Chondrocyte (in vitro differentiated cells): ENCODE results near the gene MPLKIP. TPM values are rescaled to one million over a fixed set of nuclear protein-coding genes. Genes with fewer than 3 reads are reported as not detected.

Experiments used
- DNase-seq: peaks from one replicate; pipeline ENCODE4 v3.0.0; 2021; ENCODE audit warnings: mixed read lengths, low spot score
- H3K27ac Mint-ChIP-seq: one replicate; pipeline ENCODE4 v1.8.0; 2021; ENCODE audit warnings: mild to moderate bottlenecking, moderate library complexity, mixed read lengths; ENCODE audit not compliant: unreplicated experiment
- H3K27me3 Mint-ChIP-seq: 2 replicates; pipeline ENCODE4 v1.8.0; 2021; ENCODE audit warnings: low read depth, mixed read lengths
- H3K36me3 Mint-ChIP-seq: 2 replicates; pipeline ENCODE4 v1.8.0; 2021; ENCODE audit warnings: low read depth, mixed read lengths
- H3K4me1 Mint-ChIP-seq: 2 replicates; pipeline ENCODE4 v1.8.0; 2021; ENCODE audit warnings: low read depth, mild to moderate bottlenecking, mixed read lengths
- H3K4me3 Mint-ChIP-seq: one replicate; pipeline ENCODE4 v1.8.0; 2021; ENCODE audit warnings: mild to moderate bottlenecking, moderate library complexity, mixed read lengths; ENCODE audit not compliant: unreplicated experiment
- H3K9me3 Mint-ChIP-seq: 2 replicates; pipeline ENCODE4 v1.8.0; 2021; ENCODE audit warnings: low read depth, mixed read lengths
- total RNA-seq: library from RNA; stranded (reverse); gene quantifications from 3 replicates; pipeline ENCODE4 v1.2.1, GENCODE V29; 2021
- TF ChIP-seq, protein P1 (sequence below): fragments of 200-600 bp; sonication (generic); IDR thresholded peaks from 2 replicates; pipeline ENCODE4 v1.5.0; 2021; ENCODE audit warnings: antibody characterized with exemption, mild to moderate bottlenecking, moderate library complexity

Gene MPLKIP
- total RNA-seq, 1 donor from 2014 or later = 48.4 TPM

DNA sequence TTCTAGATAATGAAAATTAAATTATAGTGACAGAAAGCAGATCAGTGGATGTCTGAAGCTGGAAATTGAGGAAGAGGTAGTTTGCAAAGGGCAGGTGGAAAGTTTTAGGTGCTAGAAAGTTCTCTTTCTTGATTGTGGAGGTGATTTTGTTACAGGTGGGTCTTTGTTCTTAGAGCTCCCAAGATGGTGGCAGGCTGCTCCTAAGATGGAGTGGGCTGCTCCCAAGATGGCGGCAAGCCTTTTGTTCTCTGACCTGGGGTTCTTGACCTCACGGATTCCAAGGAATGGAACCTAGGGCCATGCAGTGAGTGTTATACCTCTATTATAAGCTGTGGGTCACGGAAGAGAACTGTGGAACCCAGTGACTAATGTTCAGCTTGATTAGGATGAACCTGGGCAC lies 32.9 kb upstream of the MPLKIP start:
- DNase-seq = no peak
- TF ChIP-seq, protein P1, sequence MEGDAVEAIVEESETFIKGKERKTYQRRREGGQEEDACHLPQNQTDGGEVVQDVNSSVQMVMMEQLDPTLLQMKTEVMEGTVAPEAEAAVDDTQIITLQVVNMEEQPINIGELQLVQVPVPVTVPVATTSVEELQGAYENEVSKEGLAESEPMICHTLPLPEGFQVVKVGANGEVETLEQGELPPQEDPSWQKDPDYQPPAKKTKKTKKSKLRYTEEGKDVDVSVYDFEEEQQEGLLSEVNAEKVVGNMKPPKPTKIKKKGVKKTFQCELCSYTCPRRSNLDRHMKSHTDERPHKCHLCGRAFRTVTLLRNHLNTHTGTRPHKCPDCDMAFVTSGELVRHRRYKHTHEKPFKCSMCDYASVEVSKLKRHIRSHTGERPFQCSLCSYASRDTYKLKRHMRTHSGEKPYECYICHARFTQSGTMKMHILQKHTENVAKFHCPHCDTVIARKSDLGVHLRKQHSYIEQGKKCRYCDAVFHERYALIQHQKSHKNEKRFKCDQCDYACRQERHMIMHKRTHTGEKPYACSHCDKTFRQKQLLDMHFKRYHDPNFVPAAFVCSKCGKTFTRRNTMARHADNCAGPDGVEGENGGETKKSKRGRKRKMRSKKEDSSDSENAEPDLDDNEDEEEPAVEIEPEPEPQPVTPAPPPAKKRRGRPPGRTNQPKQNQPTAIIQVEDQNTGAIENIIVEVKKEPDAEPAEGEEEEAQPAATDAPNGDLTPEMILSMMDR = no peak
- Mint-ChIP-seq H3K36me3 (no peaks in the 10 kb centered on the region), H3K27ac (no peak overlapping the region), H3K4me1 (peaks cover 7% of the 10 kb centered on the region), H3K27me3 (no peaks in the 10 kb centered on the region), H3K9me3 (peaks cover 3% of the 10 kb centered on the region), H3K4me3 (no peak overlapping the region)

DNA sequence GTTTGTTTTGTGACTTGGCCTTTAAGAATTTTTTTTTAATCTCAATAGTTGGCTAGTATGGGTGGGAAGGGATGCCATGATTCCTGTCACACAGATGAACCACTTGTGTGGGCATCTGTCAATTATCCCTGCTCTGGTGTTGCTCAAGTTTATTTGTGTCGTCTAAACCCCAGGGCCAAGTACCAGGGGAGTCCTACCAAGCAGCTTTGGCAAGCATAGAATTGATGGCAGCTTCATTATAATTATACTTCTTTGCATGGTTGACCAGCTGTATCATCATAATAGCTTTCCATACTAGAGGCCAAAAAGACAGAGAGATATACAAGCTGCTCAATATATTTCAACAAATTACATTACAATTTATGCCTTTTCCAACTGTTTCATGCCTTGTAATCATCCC lies 30.8 kb upstream of the MPLKIP start:
- H3K4me1 Mint-ChIP-seq = peaks cover 9% of the 10 kb centered on the region

DNA sequence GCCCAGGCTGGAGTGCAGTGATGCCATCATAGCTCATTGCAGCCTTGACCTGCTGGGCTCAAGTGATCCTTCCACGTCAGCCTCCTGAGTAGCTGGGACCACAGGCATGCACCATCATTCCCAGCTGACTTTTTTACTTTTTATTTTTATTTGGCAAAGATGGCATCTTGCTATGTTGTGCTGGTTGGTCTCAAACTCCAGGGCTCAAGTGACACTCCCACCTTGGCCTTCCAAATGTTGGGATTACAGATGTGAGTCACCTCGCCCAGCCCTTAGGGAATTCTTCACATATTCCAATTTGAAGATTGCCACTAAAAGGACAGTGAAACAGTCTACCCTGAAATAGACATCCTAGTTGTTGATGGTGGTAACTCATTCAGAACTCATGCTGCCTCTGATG lies 28.1 kb upstream of the MPLKIP start:
- Mint-ChIP-seq H3K36me3 (peaks cover 2% of the 10 kb centered on the region), H3K9me3 (peaks cover 3% of the 10 kb centered on the region), H3K4me1 (peaks cover 9% of the 10 kb centered on the region), H3K27me3 (no peaks in the 10 kb centered on the region), H3K27ac (no peak overlapping the region), H3K4me3 (no peak overlapping the region)
- no peak for DNase-seq
- TF ChIP-seq, protein P1 = no peak

More for the DNA sequence above, 30.8 kb upstream of the MPLKIP start:
- no peaks in the 10 kb centered on the region for H3K27me3 Mint-ChIP-seq
- DNase-seq = no peak
- TF ChIP-seq, protein P1 = no peak
- peaks cover 2% of the 10 kb centered on the region for H3K36me3 Mint-ChIP-seq
- H3K4me3 Mint-ChIP-seq = no peak overlapping the region
- H3K27ac Mint-ChIP-seq = no peak overlapping the region
- peaks cover 3% of the 10 kb centered on the region for H3K9me3 Mint-ChIP-seq

DNA sequence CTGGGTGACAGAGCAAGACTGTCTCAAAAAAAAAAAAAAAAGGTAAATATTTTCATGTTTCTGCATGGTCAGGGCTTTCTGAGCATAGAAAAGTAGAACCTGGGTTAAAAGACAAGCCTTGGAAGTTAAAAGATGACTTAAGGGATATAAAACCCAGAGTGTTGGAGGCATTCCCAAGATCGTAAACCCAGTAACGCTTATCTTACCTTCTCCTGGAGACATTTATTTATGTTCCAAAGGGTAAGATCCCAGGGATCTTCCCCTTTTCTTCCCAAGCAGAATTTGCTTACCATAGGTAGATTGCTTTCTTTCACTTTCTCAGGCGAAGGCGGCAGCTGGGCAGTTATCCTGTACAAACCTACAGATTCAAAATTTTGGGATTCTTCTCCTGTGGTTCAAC lies 22.6 kb upstream of the MPLKIP start:
- no peaks in the 10 kb centered on the region for H3K9me3 Mint-ChIP-seq
- peak overlapping the region; percentile 36 for H3K27ac Mint-ChIP-seq
- H3K4me3 Mint-ChIP-seq = no peak overlapping the region
- no peak for DNase-seq
- H3K36me3 Mint-ChIP-seq = peaks cover 4% of the 10 kb centered on the region
- no peaks in the 10 kb centered on the region for H3K4me1 Mint-ChIP-seq
- no peaks in the 10 kb centered on the region for H3K27me3 Mint-ChIP-seq
- TF ChIP-seq, protein P1 = no peak

DNA sequence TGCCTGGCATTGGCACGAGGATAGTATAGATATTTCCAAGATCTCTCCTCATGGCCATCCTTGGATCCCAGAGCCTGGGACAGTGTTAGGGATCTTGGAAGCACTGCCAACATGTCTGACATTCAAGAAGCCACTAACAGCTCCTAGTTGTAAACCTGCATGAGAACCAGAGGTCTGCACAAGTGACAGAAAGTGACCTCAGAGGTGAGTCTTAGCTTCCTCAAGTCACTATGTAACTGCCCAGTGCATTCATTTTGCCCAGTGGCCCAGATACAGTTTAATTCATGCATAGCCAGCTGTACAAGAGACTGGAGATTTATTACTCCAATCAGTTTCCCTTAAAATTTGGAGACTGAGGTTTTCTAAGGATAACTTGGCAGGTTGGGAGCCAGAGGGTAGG lies 17.1 kb upstream of the MPLKIP start:
- peaks cover 10% of the 10 kb centered on the region for H3K4me1 Mint-ChIP-seq
- H3K9me3 Mint-ChIP-seq = no peaks in the 10 kb centered on the region
- no peak overlapping the region for H3K4me3 Mint-ChIP-seq
- no peak for DNase-seq
- no peaks in the 10 kb centered on the region for H3K27me3 Mint-ChIP-seq
- TF ChIP-seq, protein P1 = no peak
- H3K36me3 Mint-ChIP-seq = peaks cover 7% of the 10 kb centered on the region
- H3K27ac Mint-ChIP-seq = no peak overlapping the region
